HG03039 (cell line): ENCODE results near the gene CCDC51.

ENCODE experiments used
- ATAC-seq: cut with Tn5 transposase; IDR thresholded peaks from one replicate; pipeline ENCODE4 v1.9.1; 2021; ENCODE audit warnings: mild to moderate bottlenecking, moderate library complexity; ENCODE audit not compliant: unreplicated experiment

Gene CCDC51

DNA sequence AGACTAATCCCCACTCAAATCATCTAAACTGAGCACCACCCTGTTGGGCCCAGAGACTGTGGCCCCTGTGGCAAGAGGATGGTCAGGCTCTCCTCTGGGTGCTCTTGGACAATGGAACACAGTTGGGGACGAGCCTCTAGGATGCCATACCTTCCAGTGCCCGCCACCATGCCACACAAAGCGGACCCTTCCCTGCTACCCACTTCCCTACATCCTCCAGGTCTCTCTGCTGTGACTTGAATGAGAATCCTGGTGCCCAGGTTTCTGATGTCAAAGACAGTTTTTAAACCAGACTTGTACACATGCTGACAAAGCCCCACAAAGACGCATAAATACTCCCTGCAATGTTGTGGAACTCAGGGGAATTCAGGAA is 4.7 kb downstream of the CCDC51 start:
- no peak for ATAC-seq

DNA sequence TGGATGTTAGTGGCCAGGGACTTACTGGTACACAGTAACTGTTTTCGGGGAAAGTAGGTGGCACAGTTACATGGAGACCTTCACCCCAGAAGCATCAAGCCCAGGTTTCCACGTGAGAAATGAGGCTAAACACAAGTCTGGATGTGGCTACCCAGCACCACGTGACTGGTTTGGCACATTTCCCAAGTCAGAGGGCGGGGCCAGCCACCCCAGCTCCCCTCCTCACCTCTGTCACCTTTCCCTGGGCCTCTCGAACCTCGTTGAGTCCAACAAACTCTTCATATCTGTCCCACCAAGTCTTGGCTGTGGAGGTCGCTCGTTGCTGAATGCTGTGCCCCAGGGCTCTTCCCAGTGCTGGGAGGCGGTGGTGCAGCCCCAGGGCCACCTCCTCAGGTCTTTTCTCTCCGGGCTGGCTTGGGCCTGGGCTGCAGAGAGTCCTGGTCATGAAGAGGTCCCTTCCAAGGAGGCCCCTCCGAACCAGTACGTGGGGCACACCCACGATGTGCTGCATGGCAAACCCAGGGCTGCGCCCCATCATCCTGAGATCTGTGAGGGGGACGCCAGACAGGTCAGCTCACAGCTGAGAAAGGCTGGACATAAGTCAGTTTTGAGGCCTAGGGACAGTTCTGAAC is 5.2 kb downstream of the CCDC51 start:
- ATAC-seq = no peak

DNA sequence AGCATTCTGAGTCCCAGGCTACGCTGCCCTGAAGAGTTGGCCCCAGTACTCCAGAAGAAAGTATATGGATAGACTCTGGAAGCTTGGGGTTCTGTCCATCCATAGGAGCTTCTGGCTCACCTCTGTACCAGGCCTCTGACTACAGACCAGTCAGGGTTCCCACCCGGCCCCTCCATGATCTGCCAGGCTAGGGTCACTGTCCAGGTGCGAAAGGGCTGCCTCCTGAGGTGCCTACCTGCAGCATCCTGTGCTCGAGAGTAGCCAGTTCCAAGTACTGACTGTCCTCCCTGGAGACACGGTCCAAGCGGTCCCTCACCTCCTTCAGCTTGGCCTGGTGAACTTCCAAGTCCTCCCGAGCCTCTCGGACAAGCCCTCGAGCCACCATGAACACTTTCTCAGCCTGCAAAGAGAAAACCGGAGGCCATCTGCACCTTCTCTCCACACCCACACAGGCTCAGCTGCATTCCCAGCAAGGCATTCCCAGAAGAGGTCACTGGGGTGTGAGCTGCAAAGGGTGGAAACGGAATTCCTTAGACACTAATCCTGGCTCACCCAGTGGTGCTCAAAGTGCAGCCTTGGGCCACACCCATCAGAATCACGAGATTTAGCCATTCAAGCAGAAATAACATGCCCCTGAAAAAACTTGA is 6.3 kb downstream of the CCDC51 start:
- no peak for ATAC-seq

DNA sequence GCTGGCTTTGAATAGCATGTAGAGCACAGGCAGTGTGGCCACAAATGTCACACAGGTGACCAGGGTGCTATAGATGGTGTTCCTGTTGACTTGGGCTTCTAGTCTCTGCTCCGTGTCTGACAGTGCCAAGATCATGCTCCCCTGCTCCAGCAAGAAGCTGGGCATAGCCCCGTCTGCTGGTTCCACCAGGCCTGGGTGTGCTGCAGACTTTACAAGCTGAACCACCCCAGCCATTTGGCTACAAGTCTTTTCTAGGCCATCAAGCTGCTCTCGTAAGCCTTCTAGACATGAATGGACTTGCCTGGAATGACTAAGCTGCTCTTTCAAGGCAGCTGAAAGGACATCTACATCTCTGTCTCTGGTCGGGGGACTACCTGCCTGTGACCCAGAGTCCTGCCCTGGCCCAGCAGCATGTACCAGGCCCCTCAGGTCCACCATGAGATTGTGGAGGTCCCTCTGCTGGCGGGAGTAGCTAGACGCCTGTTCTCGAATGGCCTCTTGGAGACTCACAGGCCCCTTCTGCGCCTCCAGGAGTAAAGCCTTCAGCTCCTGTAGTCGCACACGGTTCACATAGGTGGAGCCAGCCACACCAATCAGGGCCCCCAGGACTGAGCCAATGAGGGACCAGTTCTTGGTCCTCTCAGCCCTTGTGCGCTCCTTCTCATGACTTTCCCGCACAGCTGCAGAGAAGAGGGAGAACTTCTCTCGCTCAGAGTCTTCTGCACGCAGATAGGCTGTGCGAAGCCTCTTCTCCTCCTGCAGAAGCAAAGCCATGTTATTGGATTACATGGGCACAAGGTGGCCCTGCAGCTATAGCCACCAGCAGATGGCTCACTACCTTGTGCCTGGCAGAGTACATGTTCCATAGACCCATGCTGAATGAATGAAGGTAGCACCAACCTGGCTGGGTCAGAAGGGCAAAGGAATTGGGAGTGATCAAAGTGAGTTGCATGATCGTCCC is 7.2 kb downstream of the CCDC51 start:
- no peak for ATAC-seq

DNA sequence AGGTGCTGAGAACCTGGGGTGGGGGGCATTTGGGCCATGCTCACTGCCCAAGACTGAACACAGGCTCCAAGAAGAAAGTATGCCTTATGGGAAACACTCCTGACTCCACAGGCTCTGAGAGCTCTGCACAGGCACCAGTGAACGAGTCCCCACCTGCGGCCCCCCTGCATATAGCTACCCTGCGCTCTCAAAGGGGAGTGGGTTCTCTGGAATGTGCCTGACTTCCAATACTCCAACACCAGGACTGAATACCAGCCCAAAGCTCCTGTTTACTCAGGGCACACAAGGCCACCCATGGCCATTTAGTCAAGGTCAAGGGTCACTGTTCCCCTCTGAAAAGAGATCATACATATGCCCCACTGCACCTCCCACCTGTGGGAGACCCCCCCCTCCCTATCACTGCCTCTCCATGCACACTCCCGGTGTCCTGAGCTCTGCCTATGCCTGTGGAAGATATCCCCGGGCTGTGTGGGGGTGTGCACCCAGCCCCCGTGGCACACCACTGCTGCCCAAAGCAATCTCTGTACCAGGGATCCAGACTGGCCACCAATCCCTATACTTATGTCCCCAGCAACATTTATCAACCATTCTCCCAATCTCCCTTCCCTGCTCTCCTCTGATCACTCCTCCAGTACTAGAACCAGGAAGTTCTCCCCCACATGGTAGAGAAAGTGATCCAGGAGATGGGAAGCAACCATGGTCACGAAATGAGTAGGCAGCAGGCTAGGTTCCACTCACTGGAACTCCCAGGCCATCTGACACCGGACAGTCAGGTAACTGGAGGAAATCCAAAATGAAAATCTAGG is 8.5 kb downstream of the CCDC51 start:
- no peak for ATAC-seq

DNA sequence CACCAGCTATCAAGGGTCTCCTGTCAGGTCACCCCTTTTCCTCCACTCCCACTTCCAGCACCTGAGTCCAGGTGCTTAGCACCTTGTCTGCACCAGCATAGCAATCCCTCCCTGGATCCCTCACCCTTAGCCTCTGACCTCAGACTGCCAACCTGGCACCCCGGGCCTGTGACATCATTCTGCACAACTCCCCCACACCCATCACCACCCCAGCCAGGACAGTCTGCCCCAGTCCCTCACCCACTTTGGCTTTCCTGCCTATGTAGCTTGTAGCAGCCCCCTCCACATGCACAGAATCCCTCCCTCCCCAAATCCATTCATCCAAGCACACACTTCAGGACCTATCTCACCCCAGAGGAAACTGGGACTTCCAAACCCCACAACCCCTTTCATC is 9.2 kb downstream of the CCDC51 start:
- ATAC-seq = no peak

DNA sequence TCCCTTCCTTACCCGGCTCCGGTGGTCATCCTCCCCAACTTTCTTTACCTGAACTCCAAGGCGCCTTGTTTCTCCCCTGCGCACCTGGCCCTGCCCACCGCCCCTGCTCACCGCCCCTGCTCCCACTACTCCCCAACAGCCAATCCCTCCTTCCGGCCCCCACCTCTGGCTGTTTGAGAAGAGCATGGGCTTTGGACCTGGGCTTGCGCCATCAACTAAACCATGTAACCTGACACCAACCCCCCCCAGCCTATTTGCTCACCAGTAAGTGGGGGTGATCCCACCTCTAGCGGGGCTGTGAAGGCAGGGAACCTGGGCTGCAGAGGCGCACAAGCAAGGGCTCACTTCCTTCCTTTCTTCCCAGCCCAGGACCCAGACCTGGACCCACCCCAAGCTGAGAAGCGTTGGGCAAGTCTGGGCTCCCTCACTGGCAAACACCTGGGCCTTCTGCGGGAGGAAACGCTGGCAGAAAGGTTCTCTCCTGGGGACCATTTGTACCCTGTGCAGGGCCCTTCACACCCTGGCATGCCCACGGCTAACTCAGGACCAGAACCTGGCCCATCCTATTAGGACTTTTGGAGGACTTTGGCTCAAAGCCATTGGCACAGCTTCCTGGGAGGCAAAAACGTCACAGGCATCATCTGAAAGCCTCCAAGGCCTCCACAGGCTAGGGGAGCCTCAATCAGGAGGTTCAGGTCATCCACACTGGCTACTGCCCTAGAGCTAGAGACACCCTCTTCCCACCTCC is 9.8 kb downstream of the CCDC51 start, which contains the start of gene PLXNB1:
TSS of gene PLXNB1 (minus strand) at position 127 of the 748 bp plus-strand sequence. CDS start 5,475 bp downstream, outside the sequence.
- no peak for ATAC-seq

DNA sequence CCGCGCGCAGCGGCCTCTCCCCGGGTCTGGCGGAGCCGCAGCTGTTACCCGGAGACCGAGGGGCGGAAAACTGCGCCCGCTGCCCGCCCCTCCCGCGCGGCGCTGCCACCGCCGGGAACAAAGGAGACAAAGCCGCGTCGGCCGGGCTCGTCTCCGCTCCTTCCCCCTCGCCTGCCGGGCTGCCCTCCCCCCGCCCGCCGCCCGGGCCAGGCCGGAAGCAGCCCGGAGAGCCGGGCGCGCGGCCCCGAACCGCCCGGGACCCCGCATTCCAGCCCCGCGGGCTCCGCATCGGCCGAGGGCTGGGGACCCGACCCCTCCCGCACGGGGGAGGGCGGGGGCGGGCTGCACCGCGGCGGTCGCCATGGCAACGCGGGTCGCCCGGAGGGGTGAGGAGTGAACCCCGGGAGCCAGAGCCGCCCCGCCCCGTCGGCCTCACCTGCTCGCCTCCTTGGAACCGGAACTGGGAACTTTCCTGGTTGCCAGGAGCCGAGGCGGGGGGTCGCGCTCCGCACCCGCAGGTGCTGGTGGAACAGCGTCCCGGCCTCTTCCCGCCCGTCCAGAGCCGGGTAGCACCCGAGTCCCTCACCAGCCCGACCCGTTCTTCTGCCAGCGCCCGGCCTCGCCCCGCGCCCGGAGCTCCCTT is 10.5 kb downstream of the CCDC51 start:
- ATAC-seq = no peak

DNA sequence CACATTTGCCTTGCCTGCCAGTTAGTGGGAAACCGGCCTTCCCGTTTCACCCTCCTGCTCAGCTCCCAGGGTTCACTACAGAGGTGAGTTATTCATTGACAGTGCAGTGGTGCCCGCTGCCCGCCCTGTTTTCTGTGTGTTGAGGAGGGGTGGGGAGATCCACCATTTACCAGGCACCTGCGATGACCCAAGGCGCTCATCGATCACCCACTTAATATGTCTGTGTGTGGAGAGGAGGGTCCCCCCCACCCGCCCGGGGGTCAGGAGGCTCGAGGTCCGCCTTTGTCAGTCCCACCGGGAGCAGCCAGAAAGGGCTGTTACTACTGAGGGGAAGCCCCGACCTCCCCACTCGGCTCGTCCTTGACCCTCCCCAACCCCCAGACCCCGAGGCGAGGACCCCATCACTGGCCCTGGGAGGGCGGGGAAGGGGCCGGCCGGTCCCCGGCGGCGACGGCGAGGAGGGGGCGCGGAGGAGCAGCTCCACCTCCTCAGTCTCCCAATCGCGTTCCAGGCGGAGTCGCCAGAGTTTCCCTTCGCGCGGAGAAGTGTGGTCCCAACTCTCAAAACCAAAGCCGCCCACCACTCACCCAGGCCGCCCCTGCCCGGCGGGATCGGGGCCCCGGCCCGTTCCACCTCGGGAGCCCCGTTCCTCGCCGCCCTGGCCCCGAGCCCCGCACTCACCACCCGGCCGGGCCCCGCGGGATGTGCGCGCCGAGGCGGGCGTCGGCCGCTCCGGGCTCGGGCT is 11.2 kb downstream of the CCDC51 start:
- no peak for ATAC-seq

DNA sequence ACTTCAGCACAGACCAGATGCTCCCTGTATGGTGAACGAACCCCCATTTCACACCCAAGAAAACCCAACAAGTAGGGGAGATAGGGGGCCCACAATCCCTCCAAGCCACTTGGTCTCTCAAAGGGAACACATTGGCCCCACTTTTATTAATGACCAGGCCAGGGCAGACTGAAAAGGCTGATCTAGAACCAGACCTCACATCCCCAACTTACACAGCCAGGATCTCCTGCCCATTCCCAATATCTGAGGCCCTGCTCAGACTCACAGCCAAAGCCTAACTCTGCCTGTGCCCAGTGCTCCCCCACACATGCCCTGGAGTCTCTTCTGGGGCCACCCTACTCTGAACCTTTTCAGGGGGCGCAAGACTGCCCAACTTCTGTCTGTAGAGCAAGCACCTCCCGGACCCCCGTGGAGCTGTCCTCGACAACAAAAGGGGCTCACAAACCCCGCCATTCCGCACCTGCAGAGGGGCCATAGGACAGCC is 11.8 kb downstream of the CCDC51 start:
- no peak for ATAC-seq

DNA sequence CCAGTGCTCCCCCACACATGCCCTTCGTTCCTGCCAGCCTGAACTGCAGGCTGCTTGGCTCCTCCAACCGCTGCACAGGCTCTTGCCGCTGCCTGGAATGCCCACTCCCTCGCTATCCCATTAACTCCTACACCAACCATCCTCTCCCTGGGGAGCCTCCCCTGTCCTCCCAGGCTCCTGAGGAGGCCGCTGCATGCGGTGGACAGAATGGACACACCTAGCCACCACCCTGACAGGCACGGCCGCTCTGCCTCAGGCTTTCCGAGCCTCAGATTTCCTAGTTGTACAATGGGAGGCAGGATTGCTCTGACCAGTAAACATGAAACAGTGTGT is 12.3 kb downstream of the CCDC51 start:
- no peak for ATAC-seq

DNA sequence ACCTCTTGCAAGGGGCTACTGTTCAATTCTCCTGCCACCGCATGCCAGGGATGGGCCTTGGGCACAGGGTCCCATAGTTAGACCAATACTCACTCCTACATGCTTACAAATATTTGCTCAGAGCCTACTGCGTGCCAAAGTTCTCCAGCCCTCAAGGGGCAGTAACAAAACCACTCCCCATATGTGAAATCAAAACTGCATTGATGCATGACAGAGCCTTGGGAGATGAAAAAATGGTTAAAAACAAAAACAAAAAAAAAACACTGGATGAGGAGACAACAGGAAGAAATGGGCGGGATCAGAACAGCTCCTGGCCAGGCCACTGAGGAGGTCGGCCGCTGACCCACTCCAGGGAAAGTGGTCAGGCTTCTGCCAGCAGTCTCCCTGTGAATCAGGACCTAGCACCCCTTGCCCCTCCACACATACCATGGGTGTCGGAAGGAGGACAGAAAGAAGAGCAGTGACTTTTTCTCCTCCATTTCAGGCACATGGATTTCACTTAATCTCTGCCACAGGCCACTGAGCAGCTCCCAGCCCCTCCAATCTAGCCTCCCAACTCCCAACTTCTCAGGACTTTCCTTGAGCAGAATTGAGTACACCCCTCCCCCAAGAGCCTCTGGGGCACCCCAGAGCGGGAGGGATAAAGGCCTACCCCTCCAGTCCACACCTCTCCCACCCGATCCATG is 12.8 kb downstream of the CCDC51 start:
- ATAC-seq = no peak

DNA sequence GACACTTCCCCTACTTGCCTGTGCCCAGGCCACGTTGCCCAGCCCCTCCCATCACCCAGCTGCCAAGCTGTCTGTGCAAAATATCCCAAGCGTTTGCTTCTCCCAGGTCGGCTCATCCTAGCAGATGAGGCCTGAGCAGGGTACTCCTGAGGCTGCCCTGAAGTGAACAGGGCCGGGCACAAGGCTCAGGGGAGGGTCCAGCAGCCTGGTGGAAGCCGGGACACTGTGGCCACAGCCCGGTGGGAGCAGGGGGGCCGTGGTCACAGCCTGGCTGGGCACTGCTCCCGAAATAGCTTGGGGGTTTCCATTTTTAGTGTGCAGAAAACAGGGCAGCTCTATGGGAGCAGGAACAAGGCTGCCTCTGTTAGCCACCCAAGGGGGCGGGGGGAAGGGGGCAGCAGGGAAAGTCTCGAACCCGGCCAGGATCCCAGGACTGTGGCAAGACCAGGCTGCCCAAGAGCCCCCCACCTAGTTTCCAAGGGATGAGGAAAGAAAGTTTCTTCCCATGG is 13.5 kb downstream of the CCDC51 start:
- no peak for ATAC-seq

DNA sequence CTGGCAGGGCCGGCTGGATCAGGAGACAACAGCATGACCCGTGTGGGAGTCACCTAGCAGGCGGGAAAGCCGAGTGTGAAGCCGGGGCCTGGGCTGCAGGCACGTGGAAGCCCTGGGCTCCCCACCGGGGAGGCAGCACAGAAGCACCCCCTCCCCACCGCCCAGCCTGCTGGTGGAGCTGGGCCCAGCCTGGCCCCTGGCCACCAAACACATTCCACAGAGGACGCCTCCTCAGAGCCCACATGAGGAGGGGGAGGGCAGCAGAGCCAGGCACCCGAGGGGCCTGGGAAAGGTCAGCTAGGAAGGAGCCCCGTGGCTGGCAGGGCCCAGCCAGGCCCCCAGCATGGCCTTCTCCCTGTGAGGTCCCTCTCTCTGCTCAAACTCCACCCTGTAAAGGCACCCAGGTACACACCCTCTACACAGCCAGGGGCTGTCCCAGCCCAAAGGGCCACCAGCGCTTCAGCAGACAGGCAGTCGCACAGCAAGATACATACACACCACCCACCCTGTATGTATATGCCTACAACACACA is 14.6 kb downstream of the CCDC51 start:
- ATAC-seq = no peak

DNA sequence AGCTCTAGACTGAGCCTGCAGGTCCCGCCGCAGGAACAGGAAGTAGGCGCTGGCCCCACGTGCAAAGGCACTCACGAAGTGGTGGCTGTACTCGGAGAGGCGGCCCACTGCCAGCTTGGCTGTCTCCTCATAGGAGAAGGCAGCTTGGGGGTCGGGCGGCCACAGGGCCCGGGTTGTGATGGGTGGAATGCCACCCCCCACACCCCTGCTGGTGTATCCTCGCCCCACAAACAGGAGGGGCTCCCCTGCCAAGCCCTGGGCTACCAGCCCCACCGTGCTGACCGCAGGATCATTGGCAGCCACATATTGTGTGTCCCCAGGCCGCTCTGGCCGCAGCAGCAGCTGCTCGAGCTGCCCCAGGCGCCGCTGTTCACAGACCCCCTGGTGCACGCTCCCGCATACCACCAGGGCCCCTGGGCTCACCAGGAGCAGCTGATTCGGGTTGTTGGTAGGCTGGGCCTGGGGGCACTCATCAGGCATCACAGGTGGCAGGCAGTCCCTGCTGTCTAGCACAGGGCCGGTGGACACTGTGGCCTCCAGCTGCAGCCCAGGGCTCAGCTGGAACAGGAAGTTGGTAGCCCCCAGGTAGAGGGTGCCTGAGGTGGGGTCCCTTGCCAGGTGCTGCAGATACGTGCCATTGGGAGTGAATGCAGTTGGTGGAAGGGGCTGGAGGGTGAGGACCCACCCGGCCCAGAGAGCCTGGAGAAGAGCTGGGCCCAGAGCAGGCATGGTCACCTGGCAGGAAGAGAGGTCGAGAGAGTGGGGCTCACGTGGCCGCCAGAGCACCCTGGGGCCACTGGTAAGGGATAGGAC is 15.8 kb downstream of the CCDC51 start:
- ATAC-seq = no peak

DNA sequence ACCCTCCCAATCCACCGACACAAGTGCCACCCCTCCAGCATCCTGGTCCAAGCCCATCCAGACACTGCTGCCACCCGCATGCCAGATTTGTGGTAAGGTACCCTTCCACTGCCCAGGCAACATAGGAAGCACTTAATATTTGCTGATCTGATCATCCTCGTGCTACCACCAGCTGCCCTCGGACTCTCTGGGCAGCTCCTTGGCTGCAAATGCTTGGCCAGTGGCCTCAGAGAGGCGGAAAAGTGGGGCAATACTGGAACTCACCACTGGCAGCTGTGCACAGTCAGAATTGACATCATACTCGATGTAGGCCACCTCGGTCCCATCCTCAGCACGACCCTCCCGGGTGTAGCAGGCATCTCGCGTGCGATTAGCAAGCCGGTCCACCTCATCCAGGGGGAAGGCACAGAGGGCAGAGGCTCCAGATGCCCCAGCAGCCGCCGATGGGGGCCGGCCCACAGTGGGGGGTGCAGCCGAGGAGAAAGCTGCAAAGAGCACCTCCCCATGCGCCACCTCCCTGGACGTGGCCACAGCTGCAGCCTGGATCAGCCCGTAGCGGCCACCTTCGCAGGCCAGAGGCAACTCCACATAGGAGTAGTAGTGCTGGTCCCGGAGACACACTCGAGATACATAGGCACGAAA is 16.6 kb downstream of the CCDC51 start:
- ATAC-seq = no peak

DNA sequence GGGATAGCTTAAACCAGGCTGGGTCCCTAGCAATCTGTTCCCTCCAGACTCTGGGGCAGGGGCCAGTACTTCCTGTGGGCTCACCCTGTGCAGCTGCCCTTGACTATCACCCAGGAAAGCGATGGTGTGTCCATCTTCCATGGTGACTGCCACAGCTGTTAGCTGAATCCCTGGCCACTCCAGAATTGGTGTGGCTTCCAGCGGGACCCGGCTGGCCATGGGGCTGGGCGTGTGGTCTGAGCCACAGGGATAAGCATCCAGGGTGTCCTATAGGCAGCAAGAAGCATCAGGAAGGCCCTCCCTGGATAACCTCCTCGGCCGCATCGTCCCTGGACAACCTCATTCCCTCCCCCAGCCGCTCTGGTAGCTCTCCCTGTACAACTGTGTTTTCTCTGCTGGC is 17.2 kb downstream of the CCDC51 start:
- ATAC-seq = no peak
